GM19240 (cell line): ENCODE measurements around the gene HELZ.
"Not testable (repeated sequence)": the region's sequence is repeated elsewhere in the genome, so short reads cannot be mapped to it uniquely, and the experiment has no call there.

ENCODE experiments used
- DNase-seq: peaks from one replicate; pipeline ENCODE4 v3.0.0; 2011; ENCODE audit warnings: low spot score; ENCODE audit not compliant: insufficient read length

HELZ gene

GRCh38 chr17:67121316-67121891 lies 123.6 kb downstream of the HELZ start:
- DNase-seq: no peak

GRCh38 chr17:67119102-67119501 lies 125.9 kb downstream of the HELZ start:
- DNase-seq: no peak

GRCh38 chr17:67116045-67116575 lies 128.9 kb downstream of the HELZ start:
- no peak for DNase-seq

GRCh38 chr17:67115401-67115800 lies 129.6 kb downstream of the HELZ start:
- no peak for DNase-seq

GRCh38 chr17:67113486-67113885 lies 131.5 kb downstream of the HELZ start:
- DNase-seq: no peak

DNA sequence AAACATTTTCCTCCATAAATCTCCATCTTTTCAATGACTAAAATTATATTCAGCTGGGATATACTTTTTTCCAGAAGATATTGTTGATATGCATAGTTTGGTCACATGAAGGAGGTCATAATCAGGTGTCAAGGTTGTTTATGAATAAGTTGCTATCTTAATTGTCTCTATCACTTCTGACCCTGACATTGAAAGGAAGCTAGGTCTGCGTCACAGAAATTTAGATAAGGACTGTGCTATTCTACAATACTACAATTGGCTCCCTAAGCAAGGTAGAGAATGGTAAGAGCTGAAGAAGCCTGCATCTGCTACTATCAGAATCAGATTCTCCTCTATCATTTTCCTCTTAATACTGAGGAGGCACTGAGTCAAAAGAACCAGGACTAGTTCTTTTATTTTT lies 133.2 kb downstream of the HELZ start:
- no peak for DNase-seq

DNA sequence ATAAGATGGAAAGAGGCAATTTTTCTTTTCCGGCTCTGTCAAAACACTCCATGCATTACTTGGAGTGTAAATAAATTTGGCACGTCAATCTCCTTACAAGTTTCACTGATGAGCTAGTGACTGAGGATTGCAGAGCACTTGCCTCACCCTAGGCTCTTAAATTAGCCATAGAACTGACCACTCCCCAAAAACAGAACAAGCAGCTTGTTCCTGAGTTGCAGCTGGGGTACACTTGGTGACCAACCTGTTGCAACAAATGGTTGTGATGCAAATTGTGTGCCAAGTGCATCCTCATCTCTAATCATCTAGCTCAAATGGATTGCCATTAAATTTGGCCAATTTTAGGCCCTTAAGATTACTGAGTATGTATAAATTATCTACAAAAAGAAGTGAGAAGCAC lies 133.7 kb downstream of the HELZ start:
- DNase-seq: no peak

GRCh38 chr17:67110619-67111018 lies 134.4 kb downstream of the HELZ start:
- no peak for DNase-seq

DNA sequence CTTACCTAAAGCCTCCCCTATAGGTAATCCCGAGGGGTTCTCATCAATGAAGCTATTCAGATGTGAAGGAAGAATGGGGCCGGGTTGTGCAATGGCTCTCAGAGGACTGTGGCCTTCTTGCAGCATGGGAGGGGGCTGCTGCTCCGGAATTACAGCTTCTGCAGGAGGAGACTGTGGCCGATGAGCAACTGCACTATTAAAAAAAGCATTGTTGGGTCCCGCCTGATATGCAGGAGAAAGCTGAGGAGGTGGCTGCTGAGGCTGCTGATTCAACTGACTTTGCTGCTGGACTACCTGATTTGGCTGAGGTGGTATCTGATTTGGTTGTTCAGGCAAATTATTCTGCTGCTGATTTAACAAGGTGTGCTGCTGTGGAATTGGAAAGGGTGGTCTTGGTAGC lies 135.9 kb downstream of the HELZ start:
- no peak for DNase-seq

GRCh38 chr17:67107811-67108775 lies 136.9 kb downstream of the HELZ start:
- DNase-seq: no peak

GRCh38 chr17:67107171-67107570 lies 137.8 kb downstream of the HELZ start:
- DNase-seq: no peak

DNA sequence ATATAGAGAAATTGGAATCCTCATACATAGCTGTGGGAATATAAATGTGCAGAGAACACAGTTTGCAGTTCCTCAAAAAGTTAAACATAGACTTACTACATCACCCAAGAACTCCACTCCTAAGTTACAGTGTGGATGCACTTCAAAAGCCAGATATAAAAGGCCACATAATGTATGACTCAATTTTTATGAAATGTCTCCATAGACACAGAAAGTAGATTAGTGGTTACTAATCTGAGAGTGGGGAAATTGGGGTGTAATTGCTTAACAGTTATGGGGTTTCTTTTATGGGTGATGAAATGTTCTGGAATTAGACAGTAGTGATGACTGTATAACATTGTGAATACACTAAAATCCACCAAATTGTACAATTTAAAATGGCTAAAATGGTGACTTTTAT lies 139.8 kb downstream of the HELZ start:
- DNase-seq: no peak

- DNase-seq: not testable (repeated sequence)
These were observed 140.4 kb downstream of the HELZ start for GRCh38 chr17:67104641-67105040.

GRCh38 chr17:67098006-67098405 lies 147.0 kb downstream of the HELZ start:
- no peak for DNase-seq

DNA sequence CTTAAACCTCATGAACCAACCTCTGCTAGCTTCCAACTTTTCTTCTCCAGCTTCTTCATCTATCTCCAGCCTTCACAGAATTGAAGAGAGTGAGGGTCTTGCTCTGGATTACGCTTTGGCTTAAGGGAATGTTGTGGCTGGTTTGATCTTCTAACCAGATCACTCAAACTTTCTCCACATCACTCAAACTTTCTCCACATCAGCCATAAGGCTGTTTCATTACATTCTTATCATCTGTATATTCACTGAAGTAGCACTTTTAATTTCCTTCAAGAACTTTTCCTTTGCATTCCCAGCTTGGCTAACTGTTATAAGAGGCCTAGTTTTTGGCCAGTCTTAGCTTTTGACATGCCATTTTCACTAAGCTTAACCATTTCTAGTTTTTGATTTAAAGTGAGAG lies 148.4 kb downstream of the HELZ start:
- no peak for DNase-seq

DNA sequence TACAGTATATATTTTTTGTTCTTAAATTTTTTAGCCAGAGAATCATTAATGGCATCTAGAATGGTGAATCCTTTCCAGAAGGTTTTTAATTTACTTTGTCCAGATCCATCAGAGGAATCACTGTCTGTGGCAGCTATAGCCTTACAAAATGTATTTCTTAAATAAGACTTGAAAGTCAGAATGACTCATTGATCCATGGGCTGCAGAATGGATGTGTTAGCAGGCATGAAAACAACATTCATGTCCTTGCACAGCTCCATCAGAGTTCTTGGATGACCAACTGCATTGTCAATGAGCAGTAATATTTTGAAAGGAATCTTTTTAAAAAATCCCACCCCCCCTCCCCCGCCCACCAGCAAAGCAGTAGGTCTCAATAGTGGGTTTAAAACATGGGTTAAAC lies 149.2 kb downstream of the HELZ start:
- DNase-seq: no peak

DNA sequence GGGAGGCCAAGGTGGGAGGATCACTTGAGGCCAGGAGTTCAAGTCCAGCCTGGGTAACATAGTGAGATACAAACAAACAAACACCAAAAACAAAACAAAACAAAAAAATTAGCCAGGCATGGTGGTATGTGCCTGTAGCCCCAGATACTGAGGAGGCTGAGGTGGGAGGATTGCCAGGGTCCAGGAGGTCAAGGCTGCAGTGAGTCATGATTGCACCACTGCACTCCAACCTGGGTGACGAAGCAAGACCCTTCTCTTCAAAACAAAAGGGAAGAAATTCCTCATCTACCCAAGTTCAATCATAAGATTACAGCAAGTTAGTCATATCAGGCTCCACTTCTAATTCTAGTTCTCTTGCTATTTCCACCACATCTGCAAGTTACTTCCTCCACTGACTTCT lies 149.7 kb downstream of the HELZ start:
- DNase-seq: not testable (repeated sequence)

DNA sequence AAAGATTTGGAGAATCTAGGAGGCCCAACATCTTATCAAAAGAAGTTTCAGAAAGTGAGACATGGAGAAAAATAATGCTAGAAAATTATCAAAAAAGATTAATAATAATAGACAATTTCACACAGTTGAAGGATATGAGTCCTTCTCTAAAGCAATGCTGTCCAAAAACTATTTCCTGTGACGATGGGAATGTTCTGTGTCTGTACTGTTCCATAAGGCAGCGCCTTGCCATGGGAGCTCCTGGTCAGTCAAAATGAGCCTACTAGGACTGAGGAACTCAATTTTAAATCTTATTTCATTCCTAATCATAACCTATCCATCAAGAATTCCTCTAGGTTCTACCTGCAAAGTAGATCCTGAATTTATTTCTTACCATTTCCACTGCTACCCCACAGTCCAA lies 151.6 kb downstream of the HELZ start:
- no peak for DNase-seq

GRCh38 chr17:67092710-67093109 lies 152.3 kb downstream of the HELZ start:
- DNase-seq: not testable (repeated sequence)

DNA sequence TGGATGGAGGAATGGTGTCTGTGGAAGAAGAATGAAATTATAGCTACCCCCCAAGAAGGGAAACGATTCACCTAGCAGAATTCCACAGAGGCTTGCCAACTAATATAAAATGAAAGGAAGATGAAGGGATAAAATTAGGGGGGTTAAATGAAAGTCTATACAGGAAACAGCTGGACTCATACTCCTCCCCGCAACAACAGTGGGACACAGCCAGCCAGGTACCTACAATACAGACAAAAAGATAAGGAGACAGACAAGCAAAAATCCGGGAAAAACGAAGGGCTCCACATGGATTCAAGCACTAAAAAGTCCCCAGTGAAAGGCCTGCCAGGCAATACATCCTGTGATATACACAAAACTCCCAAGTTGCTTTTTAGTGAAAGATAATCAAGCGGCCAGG lies 152.7 kb downstream of the HELZ start:
- DNase-seq: no peak

- no peak for DNase-seq
These were observed 154.7 kb downstream of the HELZ start for GRCh38 chr17:67090341-67090740.

- no peak for DNase-seq
These were observed 156.4 kb downstream of the HELZ start for GRCh38 chr17:67088639-67089038.

DNA sequence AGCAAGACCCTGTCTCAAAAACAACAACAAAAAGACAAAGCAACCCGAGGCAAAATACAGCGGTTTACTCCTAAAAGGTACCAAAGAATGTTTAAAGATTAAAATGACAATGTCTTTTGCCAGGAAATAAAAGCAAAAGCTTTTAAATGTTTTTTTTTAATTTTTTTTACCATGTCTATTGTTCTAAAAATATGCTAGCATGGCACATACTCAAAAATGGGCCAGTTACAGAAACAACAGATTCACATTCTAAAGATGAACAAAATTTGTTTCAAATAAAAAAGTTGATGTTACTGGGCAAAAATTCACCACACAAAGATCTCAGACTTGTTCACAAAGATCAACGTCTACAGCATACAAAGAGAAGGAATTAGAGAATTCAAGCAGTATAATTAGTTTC lies 159.6 kb downstream of the HELZ start:
- no peak for DNase-seq
